AG09319 (cell line): ENCODE data around the gene ANKRD29.

Experiments
- DNase-seq: peaks from one replicate; pipeline ENCODE4 v3.0.0-alpha.2; 2010; ENCODE audit warnings: low read depth; ENCODE audit errors: extremely low read depth
- CTCF ChIP-seq: IDR thresholded peaks from 2 replicates; pipeline ENCODE4 v1.5.1; 2011; ENCODE audit warnings: low read depth, mild to moderate bottlenecking, inconsistent platforms, low read length, moderate library complexity

Gene ANKRD29

GRCh38 chr18:23587220-23587642 lies 75.5 kb downstream of the ANKRD29 start:
- TF ChIP-seq CTCF: no peak
- no peak for DNase-seq

GRCh38 chr18:23586249-23587196 lies 76.2 kb downstream of the ANKRD29 start, which contains the start of gene NPC1:
TSS of gene NPC1 (minus strand) at chr18:23586506. CDS start at chr18:23586343, 163 bp downstream.
- peak; percentile 82 for TF ChIP-seq CTCF
- peak; percentile 87 for DNase-seq

- no peak for TF ChIP-seq CTCF
- no peak for DNase-seq
Observed at GRCh38 chr18:23585897-23586248, 76.8 kb downstream of the ANKRD29 start.

GRCh38 chr18:23585007-23585871 lies 77.5 kb downstream of the ANKRD29 start:
- no peak for DNase-seq
- TF ChIP-seq CTCF: no peak

- no peak for TF ChIP-seq CTCF
- DNase-seq: no peak
Observed at GRCh38 chr18:23584019-23584983, 78.4 kb downstream of the ANKRD29 start.

GRCh38 chr18:23583071-23583865 lies 79.4 kb downstream of the ANKRD29 start:
- no peak for TF ChIP-seq CTCF
- no peak for DNase-seq
